ENCODE results near the gene TENM3. TPM values are rescaled to one million over a fixed set of nuclear protein-coding genes. Genes with fewer than 3 reads are reported as not detected.

TENM3 gene
- polyA plus RNA-seq, 1 experiment, result 54.9 TPM

GRCh38 chr4:182354106-182354505 lies 110.9 kb downstream of the TENM3 start:
- Histone ChIP-seq H3K27me3 (ENCODE audit: control insufficient read depth, insufficient read depth, low read length) (no peaks in the 10 kb centered on the region), H3K27ac (ENCODE audit: low read depth, low read length) (no peak overlapping the region), H3K9me3 (ENCODE audit: control insufficient read depth, insufficient read depth, low read length) (no peaks in the 10 kb centered on the region), H3K4me3 (ENCODE audit: low read depth, low read length) (no peak overlapping the region)
- CTCF ChIA-PET, result no interaction called here
- POLR2A ChIA-PET, result no interaction called here
- TF ChIP-seq, protein P1, sequence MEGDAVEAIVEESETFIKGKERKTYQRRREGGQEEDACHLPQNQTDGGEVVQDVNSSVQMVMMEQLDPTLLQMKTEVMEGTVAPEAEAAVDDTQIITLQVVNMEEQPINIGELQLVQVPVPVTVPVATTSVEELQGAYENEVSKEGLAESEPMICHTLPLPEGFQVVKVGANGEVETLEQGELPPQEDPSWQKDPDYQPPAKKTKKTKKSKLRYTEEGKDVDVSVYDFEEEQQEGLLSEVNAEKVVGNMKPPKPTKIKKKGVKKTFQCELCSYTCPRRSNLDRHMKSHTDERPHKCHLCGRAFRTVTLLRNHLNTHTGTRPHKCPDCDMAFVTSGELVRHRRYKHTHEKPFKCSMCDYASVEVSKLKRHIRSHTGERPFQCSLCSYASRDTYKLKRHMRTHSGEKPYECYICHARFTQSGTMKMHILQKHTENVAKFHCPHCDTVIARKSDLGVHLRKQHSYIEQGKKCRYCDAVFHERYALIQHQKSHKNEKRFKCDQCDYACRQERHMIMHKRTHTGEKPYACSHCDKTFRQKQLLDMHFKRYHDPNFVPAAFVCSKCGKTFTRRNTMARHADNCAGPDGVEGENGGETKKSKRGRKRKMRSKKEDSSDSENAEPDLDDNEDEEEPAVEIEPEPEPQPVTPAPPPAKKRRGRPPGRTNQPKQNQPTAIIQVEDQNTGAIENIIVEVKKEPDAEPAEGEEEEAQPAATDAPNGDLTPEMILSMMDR (IDR thresholded peaks at IDR 0.05; ENCODE audit: low read depth, low read length), result no peak
- DNase-seq (ENCODE audit: low read depth, low spot score), result no peak

DNA sequence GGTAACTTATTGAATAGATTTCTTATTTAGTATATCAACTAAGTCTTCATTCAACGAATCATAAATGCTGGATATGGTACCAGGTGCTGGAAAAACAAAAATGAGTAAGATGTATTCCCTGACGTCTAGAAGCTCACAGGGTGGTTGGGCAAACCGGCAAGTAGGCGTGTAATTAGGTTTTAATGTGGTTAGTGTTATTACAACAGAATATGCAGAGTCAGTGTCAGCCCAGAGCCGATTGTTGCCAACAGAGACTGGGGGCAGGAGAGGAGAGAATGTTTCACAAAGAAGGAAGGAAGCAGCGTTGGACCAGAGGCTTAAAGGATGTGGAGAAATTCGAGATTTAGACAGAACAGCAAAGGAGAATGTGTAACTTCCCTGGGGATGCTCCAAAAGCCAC lies 111.7 kb downstream of the TENM3 start:
- Histone ChIP-seq H3K4me3 (ENCODE audit: low read depth, low read length) (no peak overlapping the region), H3K27ac (ENCODE audit: low read depth, low read length) (no peak overlapping the region), H3K27me3 (ENCODE audit: control insufficient read depth, insufficient read depth, low read length) (no peaks in the 10 kb centered on the region), H3K9me3 (ENCODE audit: control insufficient read depth, insufficient read depth, low read length) (no peaks in the 10 kb centered on the region)
- TF ChIP-seq, protein P1 (IDR thresholded peaks at IDR 0.05; ENCODE audit: low read depth, low read length), result no peak
- ChIA-PET POLR2A (no interaction called here), CTCF (no interaction called here)
- DNase-seq (ENCODE audit: low read depth, low spot score), result no peak

DNA sequence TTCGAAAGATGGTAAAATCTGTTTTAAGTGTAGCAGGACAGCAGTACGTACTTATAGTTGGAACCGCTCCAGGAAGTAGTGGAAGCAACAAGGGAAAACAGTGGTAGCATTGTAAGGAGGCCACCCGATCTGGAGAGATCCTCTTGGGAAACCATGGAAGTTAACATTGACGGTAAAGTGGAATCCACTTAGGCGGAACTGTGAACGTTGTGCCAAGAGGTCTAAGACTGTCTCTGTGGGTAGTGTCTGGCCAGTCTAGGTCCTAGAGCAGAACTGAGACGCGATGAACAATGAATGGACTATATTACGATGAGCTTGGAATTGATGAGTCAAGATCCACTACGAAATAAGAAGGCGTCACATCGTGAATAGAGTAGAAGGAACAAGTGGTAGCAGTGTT lies 124.0 kb downstream of the TENM3 start:
- no peak overlapping the region for H3K27ac ChIP-seq (ENCODE audit: low read depth, low read length)
- CTCF ChIA-PET, result no interaction called here
- no peaks in the 10 kb centered on the region for H3K27me3 ChIP-seq (ENCODE audit: control insufficient read depth, insufficient read depth, low read length)
- no peak overlapping the region for H3K4me3 ChIP-seq (ENCODE audit: low read depth, low read length)
- H3K9me3 ChIP-seq (ENCODE audit: control insufficient read depth, insufficient read depth, low read length), result no peaks in the 10 kb centered on the region
- POLR2A ChIA-PET, result no interaction called here
- no peak for DNase-seq (ENCODE audit: low read depth, low spot score)
- TF ChIP-seq, protein P1 (IDR thresholded peaks at IDR 0.05; ENCODE audit: low read depth, low read length), result no peak

DNA sequence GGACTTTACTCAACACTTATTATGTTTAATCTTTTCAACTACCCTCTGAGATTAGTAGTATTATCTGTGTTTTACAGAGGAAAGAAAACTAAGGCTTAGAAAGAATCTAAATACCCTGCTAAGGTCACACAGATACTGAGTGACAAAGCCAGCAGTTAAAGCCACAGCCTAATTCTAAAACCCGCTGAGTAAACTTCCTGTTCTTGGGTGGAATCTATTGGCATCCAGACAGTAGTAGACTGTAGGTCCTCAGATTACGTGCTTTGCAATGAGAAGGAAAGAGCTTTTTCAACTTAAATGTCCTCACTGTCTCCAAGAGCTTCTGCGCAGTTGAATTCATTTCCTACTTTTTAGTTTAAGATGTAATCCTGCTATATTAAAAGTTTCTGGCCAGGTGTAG lies 126.0 kb downstream of the TENM3 start:
- H3K27ac ChIP-seq (ENCODE audit: low read depth, low read length), result no peak overlapping the region
- TF ChIP-seq, protein P1 (IDR thresholded peaks at IDR 0.05; ENCODE audit: low read depth, low read length), result no peak
- no peaks in the 10 kb centered on the region for H3K9me3 ChIP-seq (ENCODE audit: control insufficient read depth, insufficient read depth, low read length)
- DNase-seq (ENCODE audit: low read depth, low spot score), result no peak
- ChIA-PET CTCF (no interaction called here), POLR2A (no interaction called here)
- H3K27me3 ChIP-seq (ENCODE audit: control insufficient read depth, insufficient read depth, low read length), result no peaks in the 10 kb centered on the region
- H3K4me3 ChIP-seq (ENCODE audit: low read depth, low read length), result no peak overlapping the region

DNA sequence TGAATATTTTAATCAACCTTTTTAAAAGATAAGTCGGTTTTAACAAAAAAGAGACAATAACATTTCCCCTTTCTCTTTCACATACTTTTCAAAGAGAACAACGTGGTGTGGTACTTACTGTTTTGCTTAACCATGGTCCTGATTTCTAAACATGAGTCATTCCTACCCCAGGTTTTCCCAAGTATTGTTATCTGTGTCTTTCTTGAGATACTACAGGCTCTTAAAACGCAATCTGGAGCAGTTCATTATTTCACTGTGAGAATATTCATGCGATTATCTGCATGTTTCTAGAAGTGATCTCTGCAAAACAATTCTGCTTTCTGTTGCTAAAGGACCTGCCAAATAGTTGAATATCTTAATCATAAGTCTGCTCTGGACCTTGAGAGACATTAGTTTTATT lies 127.3 kb downstream of the TENM3 start:
- DNase-seq (ENCODE audit: low read depth, low spot score), result no peak
- TF ChIP-seq, protein P1 (IDR thresholded peaks at IDR 0.05; ENCODE audit: low read depth, low read length), result no peak
- Histone ChIP-seq H3K9me3 (ENCODE audit: control insufficient read depth, insufficient read depth, low read length) (no peaks in the 10 kb centered on the region), H3K4me3 (ENCODE audit: low read depth, low read length) (no peak overlapping the region), H3K27me3 (ENCODE audit: control insufficient read depth, insufficient read depth, low read length) (no peaks in the 10 kb centered on the region), H3K27ac (ENCODE audit: low read depth, low read length) (no peak overlapping the region)
- ChIA-PET CTCF (no interaction called here), POLR2A (no interaction called here)
